ENCODE data around the gene SLMAP.

The SLMAP gene

GRCh38 chr3:57758686-57759085, 2.6 kb downstream of the SLMAP start:
- H3K4me3 ChIP-seq (replicated peaks; ENCODE audit: low read depth, low read length), result peak overlapping the region; percentile 81
- no peak for DNase-seq (ENCODE audit: low read depth)
- TF ChIP-seq CTCF (IDR thresholded peaks at IDR 0.05; ENCODE audit: low read length, missing control alignments), result no peak

- DNase-seq (ENCODE audit: low read depth), result no peak
- TF ChIP-seq CTCF (IDR thresholded peaks at IDR 0.05; ENCODE audit: low read length, missing control alignments), result no peak
- H3K4me3 ChIP-seq (replicated peaks; ENCODE audit: low read depth, low read length), result no peak overlapping the region
These were observed 8.7 kb downstream of the SLMAP start for GRCh38 chr3:57764794-57765193.

- no peak overlapping the region for H3K4me3 ChIP-seq (replicated peaks; ENCODE audit: low read depth, low read length)
- TF ChIP-seq CTCF (IDR thresholded peaks at IDR 0.05; ENCODE audit: low read length, missing control alignments), result no peak
- DNase-seq (ENCODE audit: low read depth), result no peak
These were observed 12.5 kb downstream of the SLMAP start for GRCh38 chr3:57768595-57768994.

- no peak for TF ChIP-seq CTCF (IDR thresholded peaks at IDR 0.05; ENCODE audit: low read length, missing control alignments)
- no peak for DNase-seq (ENCODE audit: low read depth)
- H3K4me3 ChIP-seq (replicated peaks; ENCODE audit: low read depth, low read length), result no peak overlapping the region
These were observed 14.1 kb downstream of the SLMAP start for GRCh38 chr3:57770009-57770827.

- H3K4me3 ChIP-seq (replicated peaks; ENCODE audit: low read depth, low read length), result no peak overlapping the region
- TF ChIP-seq CTCF (IDR thresholded peaks at IDR 0.05; ENCODE audit: low read length, missing control alignments), result no peak
- DNase-seq (ENCODE audit: low read depth), result no peak
These were observed 16.1 kb downstream of the SLMAP start for GRCh38 chr3:57772251-57772650.

GRCh38 chr3:57777774-57778173, 21.7 kb downstream of the SLMAP start:
- DNase-seq (ENCODE audit: low read depth), result no peak
- TF ChIP-seq CTCF (IDR thresholded peaks at IDR 0.05; ENCODE audit: low read length, missing control alignments), result no peak
- no peak overlapping the region for H3K4me3 ChIP-seq (replicated peaks; ENCODE audit: low read depth, low read length)

GRCh38 chr3:57778494-57778893, 22.4 kb downstream of the SLMAP start:
- TF ChIP-seq CTCF (IDR thresholded peaks at IDR 0.05; ENCODE audit: low read length, missing control alignments), result no peak
- no peak overlapping the region for H3K4me3 ChIP-seq (replicated peaks; ENCODE audit: low read depth, low read length)
- peak; percentile 34 for DNase-seq (ENCODE audit: low read depth)

All from fibroblast of pulmonary artery (primary cell).